Measurements from ENCODE around the gene FZD10.

Gene FZD10

DNA sequence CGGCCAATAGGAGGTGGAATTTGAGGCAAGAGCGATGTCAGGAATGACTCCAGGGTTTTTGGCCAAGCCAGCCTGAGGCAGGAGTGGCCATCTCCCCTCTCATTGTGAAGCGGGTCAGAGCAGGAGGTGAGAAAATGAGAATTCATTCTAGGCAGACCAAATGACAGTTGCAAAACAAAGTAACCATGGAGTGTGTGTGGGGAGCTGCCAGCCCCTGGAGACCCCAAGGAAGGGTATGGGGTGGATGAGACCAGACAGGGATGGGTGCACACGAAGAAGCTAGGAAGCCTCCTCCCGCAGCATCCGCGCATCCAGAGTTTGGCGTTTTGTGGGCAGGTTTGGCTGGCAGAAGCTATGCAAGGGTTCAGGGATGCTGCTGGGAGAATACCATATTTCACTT, 38.8 kb downstream of the FZD10 start:
- H3K4me3 ChIP-seq (ENCODE audit: low read length): no peak overlapping the region
- no peak for TF ChIP-seq CTCF (IDR thresholded peaks at IDR 0.05; ENCODE audit: insufficient read depth, low read depth, low read length, missing control alignments)
- no peak for DNase-seq (ENCODE audit: low read depth)

GRCh38 chr12:130202201-130202600, 39.9 kb downstream of the FZD10 start:
- no peak overlapping the region for H3K4me3 ChIP-seq (ENCODE audit: low read length)
- TF ChIP-seq CTCF (IDR thresholded peaks at IDR 0.05; ENCODE audit: insufficient read depth, low read depth, low read length, missing control alignments): no peak

GRCh38 chr12:130203151-130203550, 40.9 kb downstream of the FZD10 start:
- no peak for DNase-seq (ENCODE audit: low read depth)
- no peak overlapping the region for H3K4me3 ChIP-seq (ENCODE audit: low read length)
- TF ChIP-seq CTCF (IDR thresholded peaks at IDR 0.05; ENCODE audit: insufficient read depth, low read depth, low read length, missing control alignments): no peak

More at GRCh38 chr12:130202201-130202600, 39.9 kb downstream of the FZD10 start:
- DNase-seq (ENCODE audit: low read depth): no peak

DNA sequence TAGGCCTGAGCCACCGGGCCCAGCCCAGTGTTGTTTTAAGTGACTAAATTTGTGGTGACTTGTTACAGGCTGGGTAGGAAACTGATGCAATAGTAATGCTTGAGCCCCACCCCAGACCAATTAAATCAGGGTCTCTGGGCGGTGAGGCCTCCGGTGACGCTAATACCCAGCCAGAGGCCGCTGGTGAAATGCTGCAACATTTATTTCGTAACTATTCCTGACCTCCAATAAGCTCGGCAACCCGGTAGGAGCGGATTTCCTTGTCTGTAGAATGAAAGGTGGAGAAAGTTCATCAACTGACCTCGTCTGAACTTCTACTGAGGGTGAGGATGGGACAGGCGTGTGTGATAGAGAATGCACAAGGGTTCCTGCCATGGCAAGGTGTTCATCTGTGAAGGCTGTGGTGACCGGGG, 42.3 kb downstream of the FZD10 start:
- DNase-seq (ENCODE audit: low read depth): no peak
- H3K4me3 ChIP-seq (ENCODE audit: low read length): no peak overlapping the region
- TF ChIP-seq CTCF (IDR thresholded peaks at IDR 0.05; ENCODE audit: insufficient read depth, low read depth, low read length, missing control alignments): no peak

GRCh38 chr12:130205495-130205894, 43.2 kb downstream of the FZD10 start:
- no peak for TF ChIP-seq CTCF (IDR thresholded peaks at IDR 0.05; ENCODE audit: insufficient read depth, low read depth, low read length, missing control alignments)

GRCh38 chr12:130212384-130212989, 50.2 kb downstream of the FZD10 start:
- H3K4me3 ChIP-seq (ENCODE audit: low read length): no peak overlapping the region
- TF ChIP-seq CTCF (IDR thresholded peaks at IDR 0.05; ENCODE audit: insufficient read depth, low read depth, low read length, missing control alignments): no peak
- no peak for DNase-seq (ENCODE audit: low read depth)

More at GRCh38 chr12:130205495-130205894, 43.2 kb downstream of the FZD10 start:
- no peak for DNase-seq (ENCODE audit: low read depth)
- H3K4me3 ChIP-seq (ENCODE audit: low read length): no peak overlapping the region

GRCh38 chr12:130213249-130213648, 51.0 kb downstream of the FZD10 start:
- TF ChIP-seq CTCF (IDR thresholded peaks at IDR 0.05; ENCODE audit: insufficient read depth, low read depth, low read length, missing control alignments): no peak
- DNase-seq (ENCODE audit: low read depth): no peak
- no peak overlapping the region for H3K4me3 ChIP-seq (ENCODE audit: low read length)

Measured in epithelial cell of esophagus (primary cell).